ENCODE measurements around the gene DTX2.

GRCh38 chr7:76512941-76513816 is 51.7 kb downstream of the DTX2 start:
- TF ChIP-seq, protein P1, sequence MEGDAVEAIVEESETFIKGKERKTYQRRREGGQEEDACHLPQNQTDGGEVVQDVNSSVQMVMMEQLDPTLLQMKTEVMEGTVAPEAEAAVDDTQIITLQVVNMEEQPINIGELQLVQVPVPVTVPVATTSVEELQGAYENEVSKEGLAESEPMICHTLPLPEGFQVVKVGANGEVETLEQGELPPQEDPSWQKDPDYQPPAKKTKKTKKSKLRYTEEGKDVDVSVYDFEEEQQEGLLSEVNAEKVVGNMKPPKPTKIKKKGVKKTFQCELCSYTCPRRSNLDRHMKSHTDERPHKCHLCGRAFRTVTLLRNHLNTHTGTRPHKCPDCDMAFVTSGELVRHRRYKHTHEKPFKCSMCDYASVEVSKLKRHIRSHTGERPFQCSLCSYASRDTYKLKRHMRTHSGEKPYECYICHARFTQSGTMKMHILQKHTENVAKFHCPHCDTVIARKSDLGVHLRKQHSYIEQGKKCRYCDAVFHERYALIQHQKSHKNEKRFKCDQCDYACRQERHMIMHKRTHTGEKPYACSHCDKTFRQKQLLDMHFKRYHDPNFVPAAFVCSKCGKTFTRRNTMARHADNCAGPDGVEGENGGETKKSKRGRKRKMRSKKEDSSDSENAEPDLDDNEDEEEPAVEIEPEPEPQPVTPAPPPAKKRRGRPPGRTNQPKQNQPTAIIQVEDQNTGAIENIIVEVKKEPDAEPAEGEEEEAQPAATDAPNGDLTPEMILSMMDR (conservative IDR thresholded peaks at IDR 0.05 in 1 of 2, IDR thresholded peaks at IDR 0.05 in 1 of 2; ENCODE audit: extremely low read depth in 1 of 2, insufficient read depth in 1 of 2, low read depth in 1 of 2, low read length in 2 of 2): peak in 1 of 2 donors; percentile 38
- TF ChIP-seq EZH2 (IDR thresholded peaks at IDR 0.05; ENCODE audit: borderline replicate concordance, low read length): no peak

All from mammary epithelial cell (primary cell).